Regular cardiac myocyte (primary cell): Measurements from ENCODE around the gene SLC34A3. TPM values are rescaled to one million over a fixed set of nuclear protein-coding genes. Genes with fewer than 3 reads are reported as not detected.

Source experiments
- total RNA-seq: library from RNA; depleted of rRNA; stranded (reverse); fragments of >200 nt; gene quantifications from 2 replicates; pipeline ENCODE4 v1.2.3, GENCODE V29; 2014

The SLC34A3 gene
- total RNA-seq, 1 donor from 2014 or later, result not detected

Other genes starting within 250 kb of the SLC34A3 start
- gene LCNL1, start 247.9 kb upstream of the SLC34A3 start, total RNA-seq, result 0.85 TPM in 1 of 2 replicates, not detected in the other
- gene PAXX, start 238.5 kb upstream of the SLC34A3 start, total RNA-seq, result 14.9 and 23.6 TPM in 2 replicates
- 0.56 and 1.7 TPM in 2 replicates for gene CLIC3, start 234.3 kb upstream of the SLC34A3 start, total RNA-seq
- gene ABCA2, start 202.7 kb upstream of the SLC34A3 start, total RNA-seq, result 10.4 and 20.3 TPM in 2 replicates
- not detected in 2 replicates for gene FUT7, start 198.8 kb upstream of the SLC34A3 start, total RNA-seq
- gene NPDC1, start 184.7 kb upstream of the SLC34A3 start, total RNA-seq, result 14.6 and 20.3 TPM in 2 replicates
- gene ENTPD2, start 176.8 kb upstream of the SLC34A3 start, total RNA-seq, result not detected in 2 replicates
- gene SAPCD2, start 160.3 kb upstream of the SLC34A3 start, total RNA-seq, result 0.85 and 10.4 TPM in 2 replicates
- 5.9 and 16.1 TPM in 2 replicates for gene UAP1L1, start 153.4 kb upstream of the SLC34A3 start, total RNA-seq
- 67.3 and 120 TPM in 2 replicates for gene MAN1B1, start 143.9 kb upstream of the SLC34A3 start, total RNA-seq
- 33.9 and 69.9 TPM in 2 replicates for gene DPP7, start 116.2 kb upstream of the SLC34A3 start, total RNA-seq
- under 0.01 and 0.19 TPM in 2 replicates for gene GRIN1, start 91.7 kb upstream of the SLC34A3 start, total RNA-seq
- gene LRRC26, start 60.9 kb upstream of the SLC34A3 start, total RNA-seq, result not detected in 2 replicates
- gene TMEM210, start 58.8 kb upstream of the SLC34A3 start, total RNA-seq, result not detected in 2 replicates
- 16.9 and 21.5 TPM in 2 replicates for gene ANAPC2, start 42.3 kb upstream of the SLC34A3 start, total RNA-seq
- gene SSNA1, start 42.2 kb upstream of the SLC34A3 start, total RNA-seq, result 43.1 and 109 TPM in 2 replicates
- gene TPRN, start 30.2 kb upstream of the SLC34A3 start, total RNA-seq, result 4.2 and 7.7 TPM in 2 replicates
- 36.9 and 42.9 TPM in 2 replicates for gene TMEM203, start 25.3 kb upstream of the SLC34A3 start, total RNA-seq
- gene NDOR1, start 25.2 kb upstream of the SLC34A3 start, total RNA-seq, result 2.8 and 5.9 TPM in 2 replicates
- 0.19 and 0.28 TPM in 2 replicates for gene RNF208, start 8.7 kb upstream of the SLC34A3 start, total RNA-seq
- gene CYSRT1, start 5.7 kb upstream of the SLC34A3 start, total RNA-seq, result under 0.01 and 0.19 TPM in 2 replicates
- not detected in 2 replicates for gene RNF224, start 3.4 kb upstream of the SLC34A3 start, total RNA-seq
- gene TUBB4B, start 10.4 kb downstream of the SLC34A3 start, total RNA-seq, result 99.2 and 1,104 TPM in 2 replicates
- not detected in 2 replicates for gene STPG3, start 20.4 kb downstream of the SLC34A3 start, total RNA-seq
- gene NELFB, start 24.4 kb downstream of the SLC34A3 start, total RNA-seq, result 45.1 and 65.0 TPM in 2 replicates
- 13.8 and 31.1 TPM in 2 replicates for gene TOR4A, start 46.8 kb downstream of the SLC34A3 start, total RNA-seq
- 0.28 and 0.77 TPM in 2 replicates for gene NRARP, start 71.4 kb downstream of the SLC34A3 start, total RNA-seq
- 5.2 and 18.0 TPM in 2 replicates for gene EXD3, start 192.3 kb downstream of the SLC34A3 start, total RNA-seq
- gene NOXA1, start 192.5 kb downstream of the SLC34A3 start, total RNA-seq, result 0.28 TPM in 1 of 2 replicates, not detected in the other
- not detected in 2 replicates for gene ENTPD8, start 210.5 kb downstream of the SLC34A3 start, total RNA-seq
- 15.2 and 17.3 TPM in 2 replicates for gene NSMF, start 228.4 kb downstream of the SLC34A3 start, total RNA-seq